ENCODE results near the gene KIAA1217.
"Not testable (repeated sequence)": the region's sequence is repeated elsewhere in the genome, so short reads cannot be mapped to it uniquely, and the experiment has no call there.

Gene KIAA1217

GRCh38 chr10:24465124-24465874 lies 256.4 kb downstream of the KIAA1217 start:
- no peak for DNase-seq (ENCODE audit: low read depth)

GRCh38 chr10:24465891-24466818 lies 257.2 kb downstream of the KIAA1217 start:
- no peak for DNase-seq (ENCODE audit: low read depth)

GRCh38 chr10:24467136-24467535 lies 258.2 kb downstream of the KIAA1217 start:
- no peak for DNase-seq (ENCODE audit: low read depth)

- no peak for DNase-seq (ENCODE audit: low read depth)
Observed at GRCh38 chr10:24467605-24468004, 258.7 kb downstream of the KIAA1217 start.

GRCh38 chr10:24468281-24468751 lies 259.4 kb downstream of the KIAA1217 start:
- no peak for DNase-seq (ENCODE audit: low read depth)

- DNase-seq (ENCODE audit: low read depth) = no peak
Observed at GRCh38 chr10:24469993-24470392, 261.1 kb downstream of the KIAA1217 start.

- no peak for DNase-seq (ENCODE audit: low read depth)
Observed at GRCh38 chr10:24475598-24475997, 266.7 kb downstream of the KIAA1217 start.

GRCh38 chr10:24476913-24477701 lies 268.2 kb downstream of the KIAA1217 start:
- no peak for DNase-seq (ENCODE audit: low read depth)

GRCh38 chr10:24477915-24478314 lies 269.0 kb downstream of the KIAA1217 start:
- no peak for DNase-seq (ENCODE audit: low read depth)

- DNase-seq (ENCODE audit: low read depth) = no peak
Observed at GRCh38 chr10:24479806-24480205, 270.9 kb downstream of the KIAA1217 start.

- no peak for DNase-seq (ENCODE audit: low read depth)
Observed at GRCh38 chr10:24480447-24480846, 271.5 kb downstream of the KIAA1217 start.

- DNase-seq (ENCODE audit: low read depth) = no peak
Observed at GRCh38 chr10:24481241-24481640, 272.3 kb downstream of the KIAA1217 start.

GRCh38 chr10:24482713-24483112 lies 273.8 kb downstream of the KIAA1217 start:
- not testable (repeated sequence) for DNase-seq (ENCODE audit: low read depth)

- no peak for DNase-seq (ENCODE audit: low read depth)
Observed at GRCh38 chr10:24483701-24484100, 274.8 kb downstream of the KIAA1217 start.

- DNase-seq (ENCODE audit: low read depth) = no peak
Observed at GRCh38 chr10:24484771-24485170, 275.8 kb downstream of the KIAA1217 start.

- no peak for DNase-seq (ENCODE audit: low read depth)
Observed at GRCh38 chr10:24485304-24485703, 276.4 kb downstream of the KIAA1217 start.

- DNase-seq (ENCODE audit: low read depth) = no peak
Observed at GRCh38 chr10:24488631-24489030, 279.7 kb downstream of the KIAA1217 start.

- no peak for DNase-seq (ENCODE audit: low read depth)
Observed at GRCh38 chr10:24493165-24493564, 284.2 kb downstream of the KIAA1217 start.

GRCh38 chr10:24494236-24494635 lies 285.3 kb downstream of the KIAA1217 start:
- DNase-seq (ENCODE audit: low read depth) = no peak

GRCh38 chr10:24494777-24495176 lies 285.8 kb downstream of the KIAA1217 start:
- DNase-seq (ENCODE audit: low read depth) = no peak

GRCh38 chr10:24495666-24496460 lies 286.9 kb downstream of the KIAA1217 start:
- no peak for DNase-seq (ENCODE audit: low read depth)

Data from activated gamma-delta T cell treated with anti-CD3 and anti-CD28 coated beads, Interleukin-2, amount 50 U/mL, for 16 hours (primary cell).